Occipital lobe (tissue), 2 donors: ENCODE results near the gene GTF2A1L. TPM values are rescaled to one million over a fixed set of nuclear protein-coding genes. Genes with fewer than 3 reads are reported as not detected.
"Not testable (repeated sequence)": the region's sequence is repeated elsewhere in the genome, so short reads cannot be mapped to it uniquely, and the experiment has no call there.

Experiments
- DNase-seq: peaks from one replicate; lab custom pipeline; 2025; lab: John Stamatoyannopoulos, UW
- total RNA-seq: library from RNA; depleted of rRNA; stranded (reverse); fragments of >200 nt; gene quantifications from one replicate; pipeline ENCODE4 v1.2.3, GENCODE V29; 2014

Gene GTF2A1L
- total RNA-seq, 1 donor from 2014 or later: 6.9 TPM

GRCh38 chr2:48607307-48608014, 10.2 kb upstream of the GTF2A1L start:
- DNase-seq: no peak

GRCh38 chr2:48613211-48613610, 4.4 kb upstream of the GTF2A1L start:
- DNase-seq: no peak

- not testable (repeated sequence) for DNase-seq
These were observed 3.1 kb upstream of the GTF2A1L start for GRCh38 chr2:48614581-48614980.

- DNase-seq: no peak
These were observed 1.9 kb downstream of the GTF2A1L start for GRCh38 chr2:48619526-48619925.

- DNase-seq: no peak
These were observed 2.9 kb downstream of the GTF2A1L start for GRCh38 chr2:48620604-48621003.

GRCh38 chr2:48622691-48623090, 5.0 kb downstream of the GTF2A1L start:
- DNase-seq: not testable (repeated sequence)

- no peak for DNase-seq
These were observed 7.0 kb downstream of the GTF2A1L start for GRCh38 chr2:48624696-48625095.

- DNase-seq: no peak
These were observed 8.4 kb downstream of the GTF2A1L start for GRCh38 chr2:48626047-48626446.

GRCh38 chr2:48633143-48633542, 15.5 kb downstream of the GTF2A1L start:
- DNase-seq: no peak

- DNase-seq: no peak
These were observed 18.1 kb downstream of the GTF2A1L start for GRCh38 chr2:48635786-48636185.

GRCh38 chr2:48638261-48638660, 20.6 kb downstream of the GTF2A1L start:
- DNase-seq: no peak

GRCh38 chr2:48651158-48651790, 33.6 kb downstream of the GTF2A1L start:
- no peak for DNase-seq

- DNase-seq: no peak
These were observed 51.3 kb downstream of the GTF2A1L start for GRCh38 chr2:48668992-48669391.

- no peak for DNase-seq
These were observed 55.9 kb downstream of the GTF2A1L start for GRCh38 chr2:48673581-48673980.

GRCh38 chr2:48674933-48675332, 57.3 kb downstream of the GTF2A1L start:
- DNase-seq: no peak

GRCh38 chr2:48677450-48677849, 59.8 kb downstream of the GTF2A1L start:
- no peak for DNase-seq

- DNase-seq: no peak
These were observed 67.5 kb downstream of the GTF2A1L start for GRCh38 chr2:48685126-48685525.

GRCh38 chr2:48691935-48692691, 74.5 kb downstream of the GTF2A1L start:
- no peak for DNase-seq

- no peak for DNase-seq
These were observed 75.4 kb downstream of the GTF2A1L start for GRCh38 chr2:48693066-48693465.

GRCh38 chr2:48693645-48694044, 76.0 kb downstream of the GTF2A1L start:
- DNase-seq: no peak

GRCh38 chr2:48694149-48694548, 76.5 kb downstream of the GTF2A1L start:
- DNase-seq: no peak

GRCh38 chr2:48695991-48696390, 78.3 kb downstream of the GTF2A1L start:
- no peak for DNase-seq

- no peak for DNase-seq
These were observed 79.2 kb downstream of the GTF2A1L start for GRCh38 chr2:48696881-48697280.
